HUES64 (cell line): ENCODE measurements around the gene FRG2C.
"Not testable (repeated sequence)": the region's sequence is repeated elsewhere in the genome, so short reads cannot be mapped to it uniquely, and the experiment has no call there.

Experiments
- H3K27ac ChIP-seq: 2 replicates; pipeline ENCODE4 v1.7.0; 2013; ENCODE audit warnings: low read depth, low read length, inconsistent platforms
- H3K27me3 ChIP-seq: 2 replicates; pipeline ENCODE4 v1.6.1; 2013; ENCODE audit warnings: mild to moderate bottlenecking, low read length; ENCODE audit not compliant: insufficient read depth
- H3K36me3 ChIP-seq: 2 replicates; pipeline ENCODE4 v1.6.1; 2013; ENCODE audit warnings: mild to moderate bottlenecking, low read length; ENCODE audit not compliant: insufficient read depth
- H3K4me1 ChIP-seq: 2 replicates; pipeline ENCODE4 v1.6.1; 2013; ENCODE audit warnings: mild to moderate bottlenecking, low read length, moderate library complexity; ENCODE audit not compliant: insufficient read depth
- H3K4me3 ChIP-seq: 2 replicates; pipeline ENCODE4 v1.5.1; 2013; ENCODE audit warnings: mild to moderate bottlenecking, low read length, moderate library complexity
- H3K9ac ChIP-seq: 2 replicates; pipeline ENCODE4 v1.6.1; 2013; ENCODE audit warnings: mild to moderate bottlenecking, low read depth, low read length
- H3K9me3 ChIP-seq: 2 replicates; pipeline ENCODE4 v1.6.1; 2013; ENCODE audit warnings: low read depth, low read length; ENCODE audit not compliant: insufficient read depth
- WGBS: fragments of 150-250, 120-280 bp; methylation state at CpG from one replicate; pipeline ENCODE4 v1.1.7; 2013; ENCODE audit warnings: missing lambda C conversion rate; 5-methylcytosine and 5-hydroxymethylcytosine counted together

FRG2C gene

GRCh38 chr3:75650191-75650590 lies 13.9 kb upstream of the FRG2C start:
- Histone ChIP-seq H3K27ac (no peak overlapping the region), H3K9ac (no peak overlapping the region), H3K4me3 (no peak overlapping the region), H3K9me3 (no peaks in the 10 kb centered on the region), H3K4me1 (peaks cover 3% of the 10 kb centered on the region; the same call in 1 of the 2 replicates), H3K36me3 (no peaks in the 10 kb centered on the region), H3K27me3 (peaks cover 29% of the 10 kb centered on the region)
- 79% methylated on average over 8 of the region's 9 CpGs for WGBS

DNA sequence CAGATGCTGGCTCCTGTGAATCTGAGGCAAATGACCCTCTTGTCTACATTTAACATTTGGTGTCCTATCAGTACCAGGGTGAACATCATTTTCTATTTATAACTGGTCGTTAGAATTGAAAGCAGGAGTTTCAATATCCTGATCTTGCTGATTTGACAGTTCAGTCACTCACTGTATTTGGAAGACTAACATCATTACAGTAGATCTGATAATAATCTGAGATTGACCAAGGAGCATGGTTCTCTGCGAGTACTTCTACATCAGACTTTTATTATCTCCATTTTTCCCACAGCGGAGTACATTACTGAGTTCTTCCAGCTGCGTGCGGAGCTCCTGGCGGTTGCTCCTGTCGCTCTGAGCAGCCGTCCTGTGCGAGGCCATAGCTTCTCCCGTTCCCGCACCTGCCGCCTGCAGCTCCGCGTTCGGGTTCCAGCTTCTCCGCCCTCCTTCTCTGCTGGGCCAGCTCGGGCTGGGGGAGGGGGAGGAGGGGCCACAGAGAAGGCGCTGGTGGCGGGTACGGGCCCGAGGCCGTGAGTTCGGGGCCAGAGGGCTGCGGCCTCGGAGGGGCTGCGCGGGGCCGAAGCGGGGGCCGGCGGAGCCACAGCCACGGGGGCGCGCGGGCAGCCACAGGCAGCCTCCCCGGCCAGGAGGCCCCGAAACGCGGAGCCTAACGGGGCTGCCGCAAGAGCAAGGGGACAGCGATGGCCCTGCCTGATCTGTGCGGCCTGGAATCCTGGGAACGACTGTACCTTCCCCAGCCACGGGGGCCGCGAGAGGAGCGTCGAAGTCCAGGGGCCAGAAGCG lies 8.8 kb upstream of the FRG2C start:
- H3K4me1 ChIP-seq, H3K9me3 ChIP-seq, H3K9ac ChIP-seq, H3K27ac ChIP-seq, H3K36me3 ChIP-seq: not testable (repeated sequence)
- H3K4me3 ChIP-seq = peak overlapping the region; percentile 43
- 1% methylated on average over 50 of the region's 50 CpGs for WGBS
- H3K27me3 ChIP-seq = peaks cover 71% of the 10 kb centered on the region

DNA sequence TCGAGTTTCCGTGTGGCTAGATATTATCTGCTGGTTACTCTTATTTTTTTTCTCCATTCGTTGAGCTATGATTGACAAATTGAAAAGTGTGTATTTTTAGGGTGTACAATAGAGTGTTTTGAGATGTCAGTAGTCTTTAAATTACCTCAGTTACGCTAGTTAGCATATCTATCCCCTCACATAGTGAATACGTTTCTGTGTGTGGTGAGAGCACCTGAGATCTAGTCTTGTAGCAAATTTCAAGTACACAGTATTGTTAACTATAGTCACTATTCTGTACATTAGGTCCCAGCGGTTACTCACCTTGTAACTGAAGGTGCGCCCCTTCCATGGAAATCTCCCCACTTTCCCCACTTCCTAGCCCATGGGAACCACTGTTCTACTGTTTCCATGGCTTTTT lies 8.2 kb upstream of the FRG2C start:
- WGBS = 16% methylated on average over 5 of the region's 7 CpGs
- H3K9ac ChIP-seq, H3K4me1 ChIP-seq, H3K27ac ChIP-seq, H3K36me3 ChIP-seq, H3K9me3 ChIP-seq: not testable (repeated sequence)
- H3K4me3 ChIP-seq = peak overlapping the region; percentile 43
- peaks cover 73% of the 10 kb centered on the region for H3K27me3 ChIP-seq

GRCh38 chr3:75658411-75659107 lies 5.6 kb upstream of the FRG2C start:
- not testable (repeated sequence) for H3K36me3 ChIP-seq, H3K4me1 ChIP-seq, H3K9me3 ChIP-seq, H3K9ac ChIP-seq, H3K27ac ChIP-seq
- WGBS = under 1% methylated on average over 42 of the region's 42 CpGs
- H3K4me3 ChIP-seq = peak overlapping the region; percentile 78
- H3K27me3 ChIP-seq = peaks cover 69% of the 10 kb centered on the region

GRCh38 chr3:75659108-75659433 lies 5.1 kb upstream of the FRG2C start:
- Histone ChIP-seq H3K4me3 (peak overlapping the region; percentile 78), H3K27me3 (peaks cover 69% of the 10 kb centered on the region)
- H3K27ac ChIP-seq, H3K36me3 ChIP-seq, H3K4me1 ChIP-seq, H3K9me3 ChIP-seq, H3K9ac ChIP-seq: not testable (repeated sequence)

- H3K27me3 ChIP-seq = peaks cover 80% of the 10 kb centered on the region
- not testable (repeated sequence) for H3K36me3 ChIP-seq, H3K4me1 ChIP-seq, H3K4me3 ChIP-seq, H3K9ac ChIP-seq, H3K27ac ChIP-seq
- peaks cover 16% of the 10 kb centered on the region for H3K9me3 ChIP-seq
- WGBS = 77% methylated on average over 9 of the region's 9 CpGs
Measured at GRCh38 chr3:75665626-75666025, 1.5 kb downstream of the FRG2C start.

DNA sequence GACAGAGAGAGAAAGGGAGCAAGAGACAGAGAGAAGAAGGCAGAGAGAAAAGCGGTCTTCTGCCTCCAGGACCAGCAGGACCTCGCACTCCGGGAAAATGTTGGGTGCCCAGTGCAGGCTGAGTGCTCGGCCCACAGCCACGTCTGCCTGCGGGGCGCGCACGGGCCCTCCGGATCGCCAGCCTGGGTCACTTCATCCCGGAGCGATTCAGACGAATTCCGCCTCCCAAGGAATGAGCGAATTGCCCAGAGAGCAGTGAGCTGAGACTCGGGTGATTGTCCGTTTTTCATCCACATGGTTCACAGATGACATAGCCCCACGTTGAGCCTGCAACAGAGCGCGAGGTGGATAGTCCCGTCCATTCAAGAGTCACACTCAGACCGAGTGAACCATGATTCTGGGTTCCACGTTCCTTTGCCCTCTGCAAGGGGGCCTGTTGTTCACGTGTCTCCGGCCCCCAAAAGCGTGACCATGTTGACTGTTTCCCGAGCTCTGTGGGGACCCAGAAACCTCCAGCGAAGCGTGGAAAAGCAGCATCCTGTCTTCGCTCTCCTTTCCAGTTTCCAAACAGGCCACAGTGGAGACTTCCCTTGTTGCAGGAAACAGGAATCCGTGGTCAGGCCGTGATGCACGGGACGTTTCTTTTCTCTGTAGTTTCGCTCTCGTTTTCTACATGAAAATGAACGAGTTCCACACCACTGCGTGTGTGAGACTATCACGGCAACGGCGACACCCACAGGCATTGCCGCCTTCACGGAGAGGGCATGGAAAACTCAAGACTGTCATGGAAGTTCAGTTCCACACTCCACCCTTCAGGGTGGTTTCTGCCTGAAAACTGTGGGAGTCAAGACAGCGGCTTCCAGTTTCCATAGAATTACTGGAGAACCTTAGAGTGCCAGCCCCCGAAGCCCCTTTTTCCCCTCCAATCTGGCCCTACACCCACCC lies 3.9 kb downstream of the FRG2C start:
- Histone ChIP-seq H3K27me3 (peaks cover 100% of the 10 kb centered on the region), H3K9me3 (peaks cover 16% of the 10 kb centered on the region), H3K4me3 (peak overlapping the region; percentile 24)
- H3K36me3 ChIP-seq, H3K4me1 ChIP-seq, H3K27ac ChIP-seq, H3K9ac ChIP-seq: not testable (repeated sequence)
- WGBS = 23% methylated on average over 46 of the region's 46 CpGs

DNA sequence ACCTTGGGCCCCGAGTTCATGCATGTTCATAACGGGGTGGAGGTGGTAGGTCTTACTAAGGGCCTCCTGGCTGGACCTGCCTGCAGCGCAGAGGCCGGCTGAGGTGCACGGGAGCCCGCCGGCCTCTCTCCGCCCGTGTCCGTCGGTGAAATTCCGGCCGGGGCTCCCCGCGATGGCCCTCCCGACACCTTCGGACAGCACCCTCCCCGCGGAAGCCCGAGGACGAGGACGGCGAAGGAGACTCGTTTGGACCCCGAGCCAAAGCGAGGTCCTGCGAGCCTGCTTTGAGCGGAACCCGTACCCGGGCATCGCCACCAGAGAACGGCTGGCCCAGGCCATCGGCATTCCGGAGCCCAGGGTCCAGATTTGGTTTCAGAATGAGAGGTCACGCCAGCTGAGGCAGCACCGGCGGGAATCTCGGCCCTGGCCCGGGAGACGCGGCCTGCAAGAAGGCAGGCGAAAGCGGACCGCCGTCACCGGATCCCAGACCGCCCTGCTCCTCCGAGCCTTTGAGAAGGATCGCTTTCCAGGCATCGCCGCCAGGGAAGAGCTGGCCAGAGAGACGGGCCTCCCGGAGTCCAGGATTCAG lies 4.7 kb downstream of the FRG2C start:
- not testable (repeated sequence) for H3K36me3 ChIP-seq, H3K9ac ChIP-seq, H3K27ac ChIP-seq, H3K4me1 ChIP-seq
- 54% methylated on average over 53 of the region's 53 CpGs for WGBS
- Histone ChIP-seq H3K4me3 (peak overlapping the region; percentile 59), H3K27me3 (peaks cover 100% of the 10 kb centered on the region), H3K9me3 (peaks cover 16% of the 10 kb centered on the region)

- Histone ChIP-seq H3K4me3 (peak overlapping the region; percentile 59), H3K27me3 (peaks cover 99% of the 10 kb centered on the region), H3K9me3 (peaks cover 19% of the 10 kb centered on the region)
- 33% methylated on average over 71 of the region's 71 CpGs for WGBS
- not testable (repeated sequence) for H3K36me3 ChIP-seq, H3K4me1 ChIP-seq, H3K27ac ChIP-seq, H3K9ac ChIP-seq
Measured at GRCh38 chr3:75669348-75670297, 5.5 kb downstream of the FRG2C start.
